SJCRH30 (cell line): ENCODE data around the gene GMDS. TPM values are rescaled to one million over a fixed set of nuclear protein-coding genes. Genes with fewer than 3 reads are reported as not detected.
A peak's percentile ranks its signal among the peaks of the same experiment; 100 is the strongest.

Source experiments
- DNase-seq, 2 experiments: peaks; one replicate each; pipeline ENCODE4 v3.0.0-alpha.2; 2015 to 2020
- H3K27ac ChIP-seq: fragments of 250-450 bp; sonication (Bioruptor Pico); 2 replicates; pipeline ENCODE4 v1.5.1; 2020; ENCODE audit warnings: mild to moderate bottlenecking, moderate library complexity
- H3K27me3 ChIP-seq: fragments of 250-450 bp; sonication (Bioruptor Pico); 2 replicates; pipeline ENCODE4 v1.5.1; 2020; ENCODE audit warnings: mild to moderate bottlenecking, moderate library complexity
- H3K36me3 ChIP-seq: fragments of 250-450 bp; sonication (Bioruptor Pico); 2 replicates; pipeline ENCODE4 v1.5.1; 2020; ENCODE audit warnings: mild to moderate bottlenecking, moderate library complexity
- H3K4me1 ChIP-seq: fragments of 250-450 bp; sonication (Bioruptor Pico); 2 replicates; pipeline ENCODE4 v1.5.1; 2020; ENCODE audit warnings: mild to moderate bottlenecking, moderate library complexity
- H3K4me3 ChIP-seq: fragments of 250-450 bp; sonication (Bioruptor Pico); 2 replicates; pipeline ENCODE4 v1.5.1; 2020; ENCODE audit warnings: mild to moderate bottlenecking, moderate library complexity
- H3K9me3 ChIP-seq: fragments of 250-450 bp; sonication (Bioruptor Pico); replicated peaks from 2 replicates; pipeline ENCODE4 v1.5.1; 2020; ENCODE audit warnings: mild to moderate bottlenecking, moderate library complexity
- total RNA-seq: library from RNA; depleted of rRNA; stranded (reverse); fragments of >200 nt; shearing (Covaris generic); gene quantifications from 2 replicates; pipeline ENCODE4 v1.2.3, GENCODE V29; 2014

GMDS gene
- total RNA-seq, 1 experiment from 2014 or later, result 7.9 TPM

GRCh38 chr6:2157441-2158127, 87.8 kb downstream of the GMDS start:
- Histone ChIP-seq H3K9me3 (no peaks in the 10 kb centered on the region), H3K4me3 (no peak overlapping the region), H3K27ac (peak overlapping the region; percentile 10), H3K27me3 (no peaks in the 10 kb centered on the region), H3K36me3 (no peaks in the 10 kb centered on the region), H3K4me1 (peaks cover 20% of the 10 kb centered on the region)
- peak in 1 of 2 experiments; percentile 36 for DNase-seq

- H3K27ac ChIP-seq, result no peak overlapping the region
- H3K27me3 ChIP-seq, result no peaks in the 10 kb centered on the region
- H3K4me3 ChIP-seq, result no peak overlapping the region
- H3K9me3 ChIP-seq, result no peaks in the 10 kb centered on the region
- H3K36me3 ChIP-seq, result no peaks in the 10 kb centered on the region
- H3K4me1 ChIP-seq, result peaks cover 11% of the 10 kb centered on the region
- no peak for DNase-seq
These were observed 90.2 kb downstream of the GMDS start for GRCh38 chr6:2155206-2155605.

- H3K27ac ChIP-seq, result no peak overlapping the region
- H3K4me1 ChIP-seq, result no peaks in the 10 kb centered on the region
- no peaks in the 10 kb centered on the region for H3K27me3 ChIP-seq
- no peaks in the 10 kb centered on the region for H3K9me3 ChIP-seq
- no peak overlapping the region for H3K4me3 ChIP-seq
- H3K36me3 ChIP-seq, result no peaks in the 10 kb centered on the region
- no peak for DNase-seq
These were observed 95.9 kb downstream of the GMDS start for GRCh38 chr6:2149361-2150006.

GRCh38 chr6:2148748-2149147, 96.7 kb downstream of the GMDS start:
- no peaks in the 10 kb centered on the region for H3K27me3 ChIP-seq
- no peaks in the 10 kb centered on the region for H3K4me1 ChIP-seq
- H3K36me3 ChIP-seq, result no peaks in the 10 kb centered on the region
- no peak overlapping the region for H3K27ac ChIP-seq
- H3K4me3 ChIP-seq, result no peak overlapping the region
- DNase-seq, result no peak
- H3K9me3 ChIP-seq, result no peaks in the 10 kb centered on the region

- H3K4me1 ChIP-seq, result no peaks in the 10 kb centered on the region
- no peak for DNase-seq
- no peaks in the 10 kb centered on the region for H3K27me3 ChIP-seq
- H3K27ac ChIP-seq, result no peak overlapping the region
- no peaks in the 10 kb centered on the region for H3K9me3 ChIP-seq
- H3K4me3 ChIP-seq, result no peak overlapping the region
- no peaks in the 10 kb centered on the region for H3K36me3 ChIP-seq
These were observed 97.5 kb downstream of the GMDS start for GRCh38 chr6:2147766-2148448.

DNA sequence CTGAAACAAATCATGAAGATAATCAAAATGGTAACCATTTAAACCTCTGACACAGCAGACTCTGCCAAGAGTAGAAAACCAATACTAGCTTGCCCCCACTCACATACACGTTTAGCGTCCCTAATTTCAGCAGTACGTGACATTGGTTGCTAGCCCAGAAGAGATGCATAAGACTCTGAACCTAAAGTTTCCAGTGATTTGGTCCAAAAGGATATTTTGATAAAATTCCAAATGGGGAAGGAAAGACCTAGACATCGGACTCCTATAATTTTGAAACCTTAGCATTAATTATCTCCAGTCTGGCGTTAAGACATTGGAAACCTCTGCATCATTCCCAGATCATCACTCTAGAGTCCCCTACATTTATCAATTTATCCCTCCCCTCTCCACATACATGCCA, 98.1 kb downstream of the GMDS start:
- Histone ChIP-seq H3K4me1 (no peaks in the 10 kb centered on the region), H3K9me3 (no peaks in the 10 kb centered on the region), H3K27me3 (no peaks in the 10 kb centered on the region), H3K27ac (no peak overlapping the region), H3K4me3 (no peak overlapping the region), H3K36me3 (no peaks in the 10 kb centered on the region)
- no peak for DNase-seq

GRCh38 chr6:2144210-2144609, 101.2 kb downstream of the GMDS start:
- Histone ChIP-seq H3K4me1 (no peaks in the 10 kb centered on the region), H3K27ac (no peak overlapping the region), H3K4me3 (no peak overlapping the region), H3K27me3 (no peaks in the 10 kb centered on the region), H3K9me3 (no peaks in the 10 kb centered on the region), H3K36me3 (no peaks in the 10 kb centered on the region)
- DNase-seq, result no peak

DNA sequence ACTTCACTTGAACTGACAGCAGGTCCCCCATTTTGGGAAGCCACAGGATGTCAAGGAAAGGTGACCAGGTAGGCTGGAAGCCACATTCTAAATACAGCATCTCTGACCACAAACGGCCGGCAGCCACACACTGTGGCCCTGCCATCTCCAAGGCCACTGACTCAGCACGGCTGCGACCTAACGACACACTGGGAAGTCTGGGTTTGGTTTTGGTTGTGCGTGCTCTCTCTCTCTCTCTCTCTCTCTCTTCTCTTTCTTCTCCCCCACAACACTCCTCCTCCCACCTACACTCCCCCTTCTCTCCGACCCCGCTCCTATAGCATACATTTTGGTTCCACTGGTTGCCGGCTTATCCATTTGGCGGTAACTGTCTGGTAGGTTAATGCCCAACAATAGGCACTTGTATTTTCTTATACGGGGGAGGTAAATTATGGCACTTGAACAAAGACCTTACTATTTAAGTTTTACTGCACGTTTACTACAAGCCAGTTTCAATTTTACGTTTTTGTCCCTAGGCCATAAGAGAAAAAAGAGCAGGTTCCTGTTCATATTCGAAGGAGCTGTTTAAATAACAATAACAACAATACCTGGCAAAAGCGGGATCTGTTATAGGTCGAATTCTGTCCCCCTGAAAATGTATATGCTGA, 103.6 kb downstream of the GMDS start:
- Histone ChIP-seq H3K27me3 (no peaks in the 10 kb centered on the region), H3K36me3 (no peaks in the 10 kb centered on the region), H3K27ac (no peak overlapping the region), H3K4me3 (no peak overlapping the region), H3K4me1 (no peaks in the 10 kb centered on the region), H3K9me3 (no peaks in the 10 kb centered on the region)
- no peak for DNase-seq

DNA sequence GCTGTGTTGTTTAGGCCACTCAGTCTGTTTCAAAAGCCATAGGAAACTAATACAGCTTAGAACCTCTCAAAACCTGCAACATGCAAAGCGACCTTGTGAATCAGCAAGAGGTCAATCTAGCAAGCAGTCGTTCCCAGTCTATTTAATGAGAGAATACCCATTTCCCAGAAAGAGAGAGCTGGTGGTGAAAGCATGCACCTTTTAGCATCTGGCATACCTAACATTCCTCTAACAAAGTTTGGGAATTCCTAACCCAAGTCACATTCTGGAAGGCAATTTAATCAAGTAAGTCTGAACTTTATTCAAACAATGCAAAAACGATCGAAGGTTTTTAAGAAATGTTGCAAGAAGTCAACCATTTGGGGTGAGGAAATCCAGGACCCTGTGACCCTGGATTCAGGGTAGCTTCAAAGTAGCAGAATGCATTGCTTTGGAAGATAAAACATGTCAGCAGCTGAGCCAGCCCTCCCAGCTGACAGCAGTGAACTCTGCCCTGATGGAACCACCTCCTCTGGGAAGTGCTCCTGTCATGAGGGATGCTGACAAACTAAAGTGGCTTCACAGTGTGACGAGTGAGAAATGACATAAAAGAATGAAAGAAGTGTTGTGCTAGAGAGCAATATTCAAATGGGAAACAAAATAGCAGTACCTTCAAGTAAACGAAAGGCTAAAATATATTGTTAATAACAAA, 104.8 kb downstream of the GMDS start:
- H3K36me3 ChIP-seq, result no peaks in the 10 kb centered on the region
- no peak overlapping the region for H3K27ac ChIP-seq
- H3K4me1 ChIP-seq, result no peaks in the 10 kb centered on the region
- H3K9me3 ChIP-seq, result no peaks in the 10 kb centered on the region
- no peak for DNase-seq
- H3K27me3 ChIP-seq, result no peaks in the 10 kb centered on the region
- H3K4me3 ChIP-seq, result no peak overlapping the region

DNA sequence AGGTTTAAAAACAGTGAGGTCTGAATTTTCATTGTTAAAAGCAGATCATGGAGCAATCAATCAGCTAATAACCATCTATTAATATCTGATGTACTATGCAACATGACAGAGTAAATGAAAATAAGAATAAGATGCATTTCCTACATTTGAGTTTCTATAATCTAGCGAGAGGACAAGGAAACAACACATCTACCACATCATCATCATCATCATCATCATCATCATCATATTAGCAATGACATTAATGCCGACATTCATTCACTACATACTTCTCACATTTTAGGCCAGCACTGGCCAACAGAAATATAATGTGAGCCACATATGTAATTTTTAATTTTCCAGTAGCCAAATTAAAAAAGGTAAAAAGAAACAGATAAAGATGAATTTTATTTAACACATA, 110.0 kb downstream of the GMDS start:
- H3K4me3 ChIP-seq, result no peak overlapping the region
- H3K27ac ChIP-seq, result no peak overlapping the region
- no peaks in the 10 kb centered on the region for H3K27me3 ChIP-seq
- no peaks in the 10 kb centered on the region for H3K9me3 ChIP-seq
- no peaks in the 10 kb centered on the region for H3K36me3 ChIP-seq
- peaks cover 22% of the 10 kb centered on the region for H3K4me1 ChIP-seq
- DNase-seq, result no peak

DNA sequence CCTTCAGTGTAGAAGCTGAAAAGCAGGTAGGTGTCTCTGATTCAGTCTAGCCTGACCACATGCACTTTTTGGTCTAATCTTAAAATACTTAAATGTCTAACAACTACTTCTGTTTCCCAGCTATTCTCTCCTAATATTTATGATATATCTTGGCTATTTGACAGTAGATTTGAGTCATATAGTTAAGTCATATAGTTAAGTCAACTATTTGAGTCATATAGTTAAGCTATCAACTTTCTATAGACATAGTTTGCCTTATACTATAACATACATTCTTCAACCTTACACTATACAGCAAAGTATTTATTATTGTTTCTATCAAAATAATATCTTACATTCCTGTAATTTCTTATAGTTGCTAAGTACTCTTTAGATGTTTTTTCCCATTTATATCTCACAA, 110.9 kb downstream of the GMDS start:
- no peak for DNase-seq
- Histone ChIP-seq H3K4me1 (peaks cover 22% of the 10 kb centered on the region), H3K9me3 (no peaks in the 10 kb centered on the region), H3K36me3 (no peaks in the 10 kb centered on the region), H3K4me3 (no peak overlapping the region; the same call in 1 of the 2 replicates), H3K27ac (peak overlapping the region; percentile 70), H3K27me3 (no peaks in the 10 kb centered on the region)

DNA sequence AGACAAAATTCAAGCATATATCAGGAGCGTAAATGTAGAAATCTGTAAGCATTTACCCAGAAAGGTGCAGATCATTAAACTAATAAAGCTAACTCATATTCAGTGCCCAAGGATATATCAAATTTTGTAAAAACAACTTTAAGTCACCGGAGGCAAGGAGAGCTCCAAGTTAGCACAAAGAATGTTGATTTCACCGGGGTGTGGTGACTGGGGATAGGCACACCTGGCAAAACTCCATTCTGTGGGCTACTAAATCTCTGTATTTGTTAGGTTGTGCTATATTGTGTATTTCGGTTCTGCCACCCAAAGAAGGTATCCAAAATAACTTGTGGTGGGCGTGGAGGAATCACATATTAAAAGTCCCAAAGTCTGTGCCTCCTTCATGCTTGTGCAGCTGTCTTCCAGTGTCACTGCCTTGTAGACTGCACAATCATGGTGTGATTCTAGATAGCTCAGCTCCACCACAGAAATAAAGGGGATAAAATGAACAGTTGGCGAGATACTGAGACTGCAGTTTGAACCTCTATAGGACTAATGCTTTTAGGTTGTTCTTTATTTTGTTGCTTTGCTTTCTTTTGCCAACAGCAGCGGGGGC, 111.6 kb downstream of the GMDS start:
- Histone ChIP-seq H3K27me3 (no peaks in the 10 kb centered on the region), H3K4me1 (peaks cover 22% of the 10 kb centered on the region), H3K9me3 (no peaks in the 10 kb centered on the region), H3K36me3 (no peaks in the 10 kb centered on the region), H3K27ac (peak overlapping the region; percentile 70), H3K4me3 (peak overlapping the region; percentile 39)
- DNase-seq, result peak; percentile 36 to 71

- H3K4me1 ChIP-seq, result peaks cover 22% of the 10 kb centered on the region
- no peaks in the 10 kb centered on the region for H3K9me3 ChIP-seq
- H3K4me3 ChIP-seq, result no peak overlapping the region
- no peak for DNase-seq
- H3K27me3 ChIP-seq, result no peaks in the 10 kb centered on the region
- H3K27ac ChIP-seq, result no peak overlapping the region; the same call in 1 of the 2 replicates
- no peaks in the 10 kb centered on the region for H3K36me3 ChIP-seq
These were observed 112.5 kb downstream of the GMDS start for GRCh38 chr6:2132916-2133315.

DNA sequence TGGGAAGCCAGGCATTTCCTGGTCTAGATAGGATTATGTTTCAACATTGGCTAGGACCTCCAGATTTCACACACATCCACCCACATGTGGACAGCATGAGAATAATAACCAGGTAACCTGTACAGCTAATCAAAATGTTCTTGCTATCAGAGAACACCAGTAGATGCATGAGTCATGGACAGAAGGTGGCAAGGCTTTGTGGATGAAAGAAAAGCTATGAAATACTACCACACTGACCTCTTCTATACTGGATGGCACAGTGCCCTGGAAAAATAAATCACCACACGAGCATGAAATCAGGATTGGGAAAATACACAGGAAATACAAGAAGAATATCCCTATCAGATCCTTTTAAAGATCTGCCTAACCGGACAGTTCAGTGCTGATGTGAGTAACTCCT, 113.0 kb downstream of the GMDS start:
- peak in 1 of 2 experiments; percentile 44 for DNase-seq
- H3K27ac ChIP-seq, result no peak overlapping the region
- no peak overlapping the region for H3K4me3 ChIP-seq
- no peaks in the 10 kb centered on the region for H3K9me3 ChIP-seq
- no peaks in the 10 kb centered on the region for H3K27me3 ChIP-seq
- no peaks in the 10 kb centered on the region for H3K36me3 ChIP-seq
- H3K4me1 ChIP-seq, result peaks cover 22% of the 10 kb centered on the region
